HG02885 (cell line): ENCODE results near the gene KLC4.

Source experiments
- ATAC-seq: cut with Tn5 transposase; IDR thresholded peaks from one replicate; pipeline ENCODE4 v1.9.1; 2021; ENCODE audit warnings: mild to moderate bottlenecking; ENCODE audit not compliant: unreplicated experiment, poor library complexity

KLC4 gene

GRCh38 chr6:43120944-43121913 is 61.8 kb downstream of the KLC4 start:
- no peak for ATAC-seq

- ATAC-seq, result no peak
Measured at GRCh38 chr6:43122146-43122545, 62.7 kb downstream of the KLC4 start.

- ATAC-seq, result no peak
Measured at GRCh38 chr6:43123461-43124314, 64.3 kb downstream of the KLC4 start.

- no peak for ATAC-seq
Measured at GRCh38 chr6:43124481-43124880, 65.0 kb downstream of the KLC4 start.
